Measurements from ENCODE around the gene MCM10.

MCM10 gene

GRCh38 chr10:13165177-13165576 is 3.8 kb downstream of the MCM10 start:
- no peak for DNase-seq (ENCODE audit: low read depth in 2 of 2)

GRCh38 chr10:13167568-13167967 is 6.2 kb downstream of the MCM10 start:
- DNase-seq (ENCODE audit: low read depth in 2 of 2) = no peak

- no peak for DNase-seq (ENCODE audit: low read depth in 2 of 2)
These were observed 7.4 kb downstream of the MCM10 start for GRCh38 chr10:13168781-13169180.

- DNase-seq (ENCODE audit: low read depth in 2 of 2) = no peak
These were observed 12.3 kb downstream of the MCM10 start for GRCh38 chr10:13173616-13174015.

- peak in 1 of 2 donors; percentile 4 for DNase-seq (ENCODE audit: low read depth in 2 of 2)
These were observed 19.4 kb downstream of the MCM10 start for GRCh38 chr10:13180788-13181187.

GRCh38 chr10:13182424-13182823 is 21.1 kb downstream of the MCM10 start:
- DNase-seq (ENCODE audit: low read depth in 2 of 2) = no peak

GRCh38 chr10:13183625-13184024 is 22.3 kb downstream of the MCM10 start:
- DNase-seq (ENCODE audit: low read depth in 2 of 2) = no peak

- no peak for DNase-seq (ENCODE audit: low read depth in 2 of 2)
These were observed 22.9 kb downstream of the MCM10 start for GRCh38 chr10:13184276-13184675.

- no peak for DNase-seq (ENCODE audit: low read depth in 2 of 2)
These were observed 23.6 kb downstream of the MCM10 start for GRCh38 chr10:13184730-13185514.

- DNase-seq (ENCODE audit: low read depth in 2 of 2) = no peak
These were observed 25.8 kb downstream of the MCM10 start for GRCh38 chr10:13187135-13187534.

GRCh38 chr10:13188593-13188992 is 27.2 kb downstream of the MCM10 start:
- DNase-seq (ENCODE audit: low read depth in 2 of 2) = no peak

GRCh38 chr10:13189961-13190360 is 28.6 kb downstream of the MCM10 start:
- DNase-seq (ENCODE audit: low read depth in 2 of 2) = no peak

GRCh38 chr10:13190816-13191215 is 29.5 kb downstream of the MCM10 start:
- DNase-seq (ENCODE audit: low read depth in 2 of 2) = no peak

GRCh38 chr10:13191362-13191761 is 30.0 kb downstream of the MCM10 start:
- DNase-seq (ENCODE audit: low read depth in 2 of 2) = no peak

GRCh38 chr10:13193637-13194036 is 32.3 kb downstream of the MCM10 start:
- DNase-seq (ENCODE audit: low read depth in 2 of 2) = no peak

- no peak for DNase-seq (ENCODE audit: low read depth in 2 of 2)
These were observed 33.7 kb downstream of the MCM10 start for GRCh38 chr10:13195016-13195415.

- DNase-seq (ENCODE audit: low read depth in 2 of 2) = no peak
These were observed 39.8 kb downstream of the MCM10 start for GRCh38 chr10:13201132-13201531.

GRCh38 chr10:13206091-13206490 is 44.7 kb downstream of the MCM10 start:
- no peak for DNase-seq (ENCODE audit: low read depth in 2 of 2)

GRCh38 chr10:13206546-13207443 is 45.4 kb downstream of the MCM10 start:
- no peak for DNase-seq (ENCODE audit: low read depth in 2 of 2)

GRCh38 chr10:13213163-13213562 is 51.8 kb downstream of the MCM10 start:
- no peak for DNase-seq (ENCODE audit: low read depth in 2 of 2)

GRCh38 chr10:13218878-13219277 is 57.5 kb downstream of the MCM10 start:
- no peak for DNase-seq (ENCODE audit: low read depth in 2 of 2)

- no peak for DNase-seq (ENCODE audit: low read depth in 2 of 2)
These were observed 58.6 kb downstream of the MCM10 start for GRCh38 chr10:13219685-13220670.

Measured in stimulated activated CD8-positive, alpha-beta memory T cell treated with anti-CD3 and anti-CD28 coated beads, Interleukin-2, amount 100 ng/mL, for 48 hours (primary cell).